HepG2 (cell line): ENCODE measurements around the gene SH3GL1. TPM values are rescaled to one million over a fixed set of nuclear protein-coding genes. Genes with fewer than 3 reads are reported as not detected.

Experiments
- ATAC-seq: fragments of 200-7000 bp; cut with Tn5 transposase; 3 replicates; pipeline ENCODE4 v1.9.1; 2020; ENCODE audit warnings: mild to moderate bottlenecking, moderate library complexity
- BruUV-seq: library from RNA; stranded (reverse); fragments of 400-500 nt; replicated peaks from 2 replicates; lab custom pipeline; 2021; lab: Mats Ljungman, UMichigan
- CTCF ChIA-PET: fragments of 300-600 bp; formaldehyde crosslinking; extraction: SDS; loops from one replicate; lab custom pipeline; 2021; ENCODE audit warnings: low total read pairs, inconsistent platforms, low intra/inter-chr PET ratio; lab: Yijun Ruan, JAX
- POLR2A ChIA-PET: fragments of 350-600 bp; sonication (Branson Sonifier 250); formaldehyde crosslinking; loops from one replicate; lab custom pipeline; 2020; ENCODE audit warnings: antibody characterized with exemption, inconsistent platforms; lab: Yijun Ruan, JAX
- DNase-seq: peaks from one replicate; pipeline ENCODE4 v3.0.0-alpha.2; 2015; ENCODE audit warnings: low spot score
- FAIRE-seq: peaks from 3 replicates; lab custom pipeline; 2011; peaks lifted over from hg19 to GRCh38; lab: Jason Lieb, UNC
- H2AFZ ChIP-seq: one replicate; pipeline ENCODE4 v1.6.1; 2011; ENCODE audit warnings: low read length, inconsistent platforms
- H3K27ac ChIP-seq: fragments of 300-600 bp; 3 replicates; pipeline ENCODE4 v1.8.0; 2011; ENCODE audit warnings: mixed run types, mild to moderate bottlenecking, mixed read lengths, low read length, inconsistent platforms; ENCODE audit not compliant: insufficient read depth; ENCODE audit errors: extremely low read length
- H3K27me3 ChIP-seq, 2 experiments: fragments of 200-600 bp in 1 of 2; 2 replicates in 1 of 2; 3 replicates in 1 of 2; pipeline versions ENCODE4 v1.6.0 to v1.8.0; 2011; ENCODE audit warnings: low read length in 2 of 2, mild to moderate bottlenecking in 2 of 2, moderate library complexity in 2 of 2, inconsistent platforms in 1 of 2; ENCODE audit not compliant: insufficient read depth in 2 of 2, control insufficient read depth in 1 of 2
- H3K36me3 ChIP-seq, 2 experiments: fragments of 200-600 bp in 1 of 2; replicated peaks in 1 of 2; 2 replicates in 1 of 2; 3 replicates in 1 of 2; pipeline versions ENCODE4 v1.5.1 to v1.8.0; 2011; ENCODE audit warnings: low read length in 2 of 2, inconsistent platforms in 1 of 2; ENCODE audit not compliant: insufficient read depth in 2 of 2, control insufficient read depth in 1 of 2
- H3K4me1 ChIP-seq: 2 replicates; pipeline ENCODE4 v1.5.1; 2012; ENCODE audit warnings: low read length, inconsistent platforms; ENCODE audit not compliant: insufficient read depth
- H3K4me2 ChIP-seq: 2 replicates; pipeline ENCODE4 v1.6.0; 2011; ENCODE audit warnings: low read depth, low read length, inconsistent platforms
- H3K4me3 ChIP-seq, 3 experiments: fragments of 200-600 bp in 1 of 3; sonication (generic), shearing (Covaris generic) in 1 of 3; replicated peaks in 1 of 3; 2 replicates each; pipeline ENCODE4 v1.5.1; 2011 to 2016; ENCODE audit warnings: low read length in 3 of 3, inconsistent platforms in 2 of 3, low read depth in 2 of 3, mild to moderate bottlenecking in 2 of 3, control low read depth in 1 of 3, mixed read lengths in 1 of 3; ENCODE audit not compliant: insufficient read depth in 1 of 3
- H3K79me2 ChIP-seq: one replicate; pipeline ENCODE4 v1.6.1; 2011; ENCODE audit warnings: low read length, inconsistent platforms; ENCODE audit not compliant: insufficient read depth
- H3K9ac ChIP-seq: 2 replicates; pipeline ENCODE4 v1.6.0; 2011; ENCODE audit warnings: mild to moderate bottlenecking, low read depth, low read length, inconsistent platforms; ENCODE audit not compliant: insufficient read depth
- H3K9me3 ChIP-seq: 2 replicates; pipeline ENCODE4 v1.5.1; 2012; ENCODE audit warnings: mild to moderate bottlenecking, low read length
- H4K20me1 ChIP-seq: 2 replicates; pipeline ENCODE4 v1.6.0; 2011; ENCODE audit warnings: inconsistent platforms, mild to moderate bottlenecking, low read length, moderate library complexity; ENCODE audit not compliant: insufficient read depth
- ARID2 ChIP-seq: sonication (generic); formaldehyde crosslinking; IDR thresholded peaks from 2 replicates; pipeline ENCODE4 v1.8.1; 2022; ENCODE audit warnings: mild to moderate bottlenecking, missing genetic modification reagents, borderline replicate concordance
- ATF7-NPFF ChIP-seq: sonication (generic); formaldehyde crosslinking; IDR thresholded peaks from 2 replicates; pipeline ENCODE4 v1.8.1; 2023; ENCODE audit warnings: mild to moderate bottlenecking, low read depth, missing genetic modification reagents, moderate library complexity
- CBFB ChIP-seq: sonication (generic); formaldehyde crosslinking; IDR thresholded peaks from 2 replicates; pipeline ENCODE4 v1.4.0; 2020; ENCODE audit warnings: missing genetic modification reagents
- IRX3 ChIP-seq: sonication (generic); formaldehyde crosslinking; IDR thresholded peaks from 2 replicates; pipeline ENCODE4 v1.8.1; 2023; ENCODE audit warnings: mild to moderate bottlenecking, low read depth, missing genetic modification reagents, borderline replicate concordance
- POLR2AphosphoS5 ChIP-seq: IDR thresholded peaks from 2 replicates; pipeline ENCODE4 v1.6.1; 2012; ENCODE audit warnings: low read depth, low read length
- RFXANK ChIP-seq: IDR thresholded peaks from 2 replicates; pipeline ENCODE4 v1.6.1; 2016
- SIX4 ChIP-seq: sonication (generic); formaldehyde crosslinking; IDR thresholded peaks from 2 replicates; pipeline ENCODE4 v1.4.0; 2020; ENCODE audit warnings: missing genetic modification reagents
- TSC22D2 ChIP-seq: sonication (generic); formaldehyde crosslinking; IDR thresholded peaks from 2 replicates; pipeline ENCODE4 v1.5.1; 2020; ENCODE audit warnings: missing genetic modification reagents, mild to moderate bottlenecking, borderline replicate concordance
- ZNF296 ChIP-seq: sonication (generic); formaldehyde crosslinking; conservative IDR thresholded peaks from 2 replicates; pipeline ENCODE4 v1.5.0; 2020; ENCODE audit warnings: mild to moderate bottlenecking, missing genetic modification reagents
- ZNF382 ChIP-seq: sonication (generic); formaldehyde crosslinking; IDR thresholded peaks from 2 replicates; pipeline ENCODE4 v1.5.0; 2020; ENCODE audit warnings: missing genetic modification reagents, mild to moderate bottlenecking, borderline replicate concordance
- ZNF556 ChIP-seq: sonication (generic); formaldehyde crosslinking; IDR thresholded peaks from 2 replicates; pipeline ENCODE4 v1.4.0; 2020; ENCODE audit warnings: mild to moderate bottlenecking, missing genetic modification reagents, borderline replicate concordance
- ZNF883 ChIP-seq: sonication (generic); formaldehyde crosslinking; IDR thresholded peaks from 2 replicates; pipeline ENCODE4 v1.5.1; 2020; ENCODE audit warnings: mild to moderate bottlenecking, missing genetic modification reagents; ENCODE audit errors: not compliant biosample characterization
- WGBS: methylation state at CpG from one replicate; pipeline ENCODE4 v1.1.6; 2017; ENCODE audit warnings: low lambda C conversion rate; 5-methylcytosine and 5-hydroxymethylcytosine counted together
- in situ Hi-C: cut with HindIII; loops from 2 replicates; pipeline ENCODE4 v1.10.0; 2017; ENCODE audit warnings: low pct_unique_long_range_greater_than_20kb; ENCODE audit not compliant: extremely low pct_ligation_motif_present
- intact Hi-C: fragments of 100-400 bp; cut with micrococcal nuclease; formaldehyde crosslinking; loops from one replicate; pipeline ENCODE4 v1.10.0; 2022; ENCODE audit not compliant: unreplicated experiment
- polyA plus RNA-seq, 8 experiments: library from polyadenylated mRNA; depleted of rRNA in 3 of 8; stranded (reverse) in 7 of 8; unstranded in 1 of 8; fragments of >200 nt; fragmentation: Illumina TruSeq in 4 of 8; extraction: Trizol in 4 of 8; gene quantifications; 2 replicates each; pipeline versions ENCODE4 v1.2.1 to v1.2.3, GENCODE V29; 2011 to 2016; ENCODE audit warnings: low read depth in 4 of 8, missing spikeins in 1 of 8, mixed read lengths in 1 of 8; ENCODE audit not compliant: insufficient read depth in 1 of 8
- total RNA-seq, 5 experiments: library from RNA; depleted of rRNA; stranded (reverse); fragments of >200 nt; fragmentation: Illumina TruSeq; extraction: Trizol; gene quantifications; 2 replicates each; pipeline ENCODE4 v1.2.3, GENCODE V29; 2016; ENCODE audit warnings: low read depth in 1 of 5
- TF ChIP-seq, protein P1 (sequence below): sonication (generic); formaldehyde crosslinking; IDR thresholded peaks from 2 replicates; pipeline ENCODE4 v1.8.0; 2022; ENCODE audit warnings: missing genetic modification reagents, mild to moderate bottlenecking, borderline replicate concordance
- TF ChIP-seq, protein P2 (sequence below): sonication (generic); formaldehyde crosslinking; IDR thresholded peaks from 2 replicates; pipeline ENCODE4 v1.5.1; 2020; ENCODE audit warnings: missing genetic modification reagents, mild to moderate bottlenecking, borderline replicate concordance
- TF ChIP-seq, protein P3 (sequence below): sonication (generic); formaldehyde crosslinking; IDR thresholded peaks from 2 replicates; pipeline ENCODE4 v1.5.0; 2020; ENCODE audit warnings: mild to moderate bottlenecking, missing genetic modification reagents, borderline replicate concordance

The SH3GL1 gene
- total and polyA plus RNA-seq, 2 of the 13 experiments (the other 11 are each of a cell fraction or from before 2014, with no cell fraction given), result 33.0 to 45.1 TPM

DNA sequence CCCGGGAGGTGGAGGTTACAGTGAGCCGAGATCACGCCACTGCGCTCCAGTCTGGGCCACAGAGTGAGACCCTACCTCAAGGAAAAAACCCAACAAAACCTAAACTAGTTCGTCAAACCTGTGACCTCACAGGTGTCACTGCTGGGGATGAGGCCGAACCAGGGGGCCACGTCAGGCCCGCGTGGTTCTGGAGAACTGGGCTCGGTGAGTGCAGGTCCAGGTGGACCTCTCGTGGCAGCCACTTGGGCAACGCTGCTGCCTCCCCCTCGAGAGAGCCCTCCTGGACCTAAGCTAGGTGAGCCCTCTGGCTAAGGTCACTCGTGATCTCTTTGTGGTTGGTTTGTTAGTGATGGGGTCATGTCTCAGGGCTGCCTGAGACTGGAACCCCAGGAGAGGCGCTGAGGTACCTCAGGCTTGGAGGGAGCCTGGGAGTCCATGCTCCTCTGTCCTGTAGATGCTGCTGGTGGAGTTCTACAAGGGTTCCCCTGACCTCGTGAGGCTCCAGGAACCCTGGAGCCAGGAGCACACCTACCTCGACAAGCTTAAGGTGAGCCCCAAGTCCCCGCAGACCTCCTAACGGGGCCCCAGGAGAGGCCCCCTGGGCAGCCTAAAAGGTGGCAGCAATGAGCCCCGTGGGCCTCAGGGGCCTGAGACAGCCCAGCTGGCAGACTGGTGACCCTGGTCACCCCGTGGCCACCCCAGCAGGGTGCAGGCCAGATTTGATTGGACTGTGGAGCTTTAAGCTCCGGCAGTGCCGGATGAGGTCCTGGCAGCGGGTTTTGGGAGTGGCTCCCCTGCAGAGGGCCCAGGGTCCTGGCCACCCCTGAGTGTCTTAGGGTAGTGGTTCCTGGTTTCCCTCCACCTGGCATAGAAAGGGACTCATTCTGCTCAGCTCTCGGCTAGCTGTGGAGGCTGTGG lies 41.4 kb downstream of the SH3GL1 start (continued):
- TF ChIP-seq IRX3 (no peak), SIX4 (CRISPR knock-in tag) (no peak), POLR2AphosphoS5 (0 out of 2 replicates have a peak, but pooled peaks have one; percentile 32), ZNF382 (CRISPR knock-in tag) (no peak), ATF7-NPFF (CRISPR knock-in tag) (no peak), ARID2 (no peak)

DNA sequence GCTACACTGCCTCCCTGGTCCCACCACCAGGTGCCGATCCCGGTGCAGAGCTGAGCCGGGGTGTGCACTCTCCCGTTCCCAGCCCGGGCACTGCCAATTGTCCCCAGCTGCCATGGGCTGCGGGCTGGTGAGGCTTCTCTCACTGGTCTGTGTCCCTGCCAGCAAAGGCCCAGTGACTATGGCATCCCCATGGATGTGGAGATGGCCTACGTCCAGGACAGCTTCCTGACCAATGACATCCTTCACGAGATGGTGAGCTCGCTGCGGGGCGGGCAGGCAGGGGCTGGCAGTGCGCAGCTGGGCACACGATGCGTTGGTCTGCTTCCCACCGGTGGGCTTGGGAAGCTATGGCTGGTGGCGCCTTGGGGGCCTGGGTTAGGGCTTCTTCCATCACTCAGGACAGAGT lies 42.4 kb downstream of the SH3GL1 start:
- no peak for DNase-seq
- Histone ChIP-seq H3K36me3 (peaks cover 11 to 34% of the 10 kb centered on the region in 2 experiments; a peak in 4 of 5 replicates), H3K79me2 (no peaks in the 10 kb centered on the region), H3K27me3 (no peaks in the 10 kb centered on the region), H4K20me1 (no peaks in the 10 kb centered on the region), H3K9ac (no peak overlapping the region), H3K9me3 (no peaks in the 10 kb centered on the region), H2AFZ (no peak overlapping the region), H3K4me1 (no peaks in the 10 kb centered on the region), H3K4me3 (no peak overlapping the region), H3K27ac (no peak overlapping the region), H3K4me2 (no peak overlapping the region)
- TSS peak; percentile 32 for BruUV-seq
- intact Hi-C loops (no loop called here), in situ Hi-C loops (no loop called here)
- no peak for FAIRE-seq
- ATAC-seq, result no peak
- ChIA-PET POLR2A (interaction anchor here (3.2 kb wide), 1 partner anchor 17 kb away, joined by 11 read pairs; no protein-coding TSS in a partner anchor), CTCF (no interaction called here)
- WGBS, result 100% methylated on average over 7 of the region's 16 CpGs
- TF ChIP-seq ZNF556 (CRISPR knock-in tag), result no peak
- TF ChIP-seq, protein P1, sequence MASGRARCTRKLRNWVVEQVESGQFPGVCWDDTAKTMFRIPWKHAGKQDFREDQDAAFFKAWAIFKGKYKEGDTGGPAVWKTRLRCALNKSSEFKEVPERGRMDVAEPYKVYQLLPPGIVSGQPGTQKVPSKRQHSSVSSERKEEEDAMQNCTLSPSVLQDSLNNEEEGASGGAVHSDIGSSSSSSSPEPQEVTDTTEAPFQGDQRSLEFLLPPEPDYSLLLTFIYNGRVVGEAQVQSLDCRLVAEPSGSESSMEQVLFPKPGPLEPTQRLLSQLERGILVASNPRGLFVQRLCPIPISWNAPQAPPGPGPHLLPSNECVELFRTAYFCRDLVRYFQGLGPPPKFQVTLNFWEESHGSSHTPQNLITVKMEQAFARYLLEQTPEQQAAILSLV (CRISPR knock-in tag), result no peak
- TF ChIP-seq TSC22D2, result no peak
- no peak for TF ChIP-seq CBFB
- TF ChIP-seq ZNF296 (CRISPR knock-in tag), result no peak
- TF ChIP-seq, protein P2, sequence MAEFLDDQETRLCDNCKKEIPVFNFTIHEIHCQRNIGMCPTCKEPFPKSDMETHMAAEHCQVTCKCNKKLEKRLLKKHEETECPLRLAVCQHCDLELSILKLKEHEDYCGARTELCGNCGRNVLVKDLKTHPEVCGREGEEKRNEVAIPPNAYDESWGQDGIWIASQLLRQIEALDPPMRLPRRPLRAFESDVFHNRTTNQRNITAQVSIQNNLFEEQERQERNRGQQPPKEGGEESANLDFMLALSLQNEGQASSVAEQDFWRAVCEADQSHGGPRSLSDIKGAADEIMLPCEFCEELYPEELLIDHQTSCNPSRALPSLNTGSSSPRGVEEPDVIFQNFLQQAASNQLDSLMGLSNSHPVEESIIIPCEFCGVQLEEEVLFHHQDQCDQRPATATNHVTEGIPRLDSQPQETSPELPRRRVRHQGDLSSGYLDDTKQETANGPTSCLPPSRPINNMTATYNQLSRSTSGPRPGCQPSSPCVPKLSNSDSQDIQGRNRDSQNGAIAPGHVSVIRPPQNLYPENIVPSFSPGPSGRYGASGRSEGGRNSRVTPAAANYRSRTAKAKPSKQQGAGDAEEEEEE (CRISPR knock-in tag), result no peak
- TF ChIP-seq RFXANK, result no peak
- TF ChIP-seq ZNF883 (CRISPR knock-in tag), result no peak
- TF ChIP-seq, protein P3, sequence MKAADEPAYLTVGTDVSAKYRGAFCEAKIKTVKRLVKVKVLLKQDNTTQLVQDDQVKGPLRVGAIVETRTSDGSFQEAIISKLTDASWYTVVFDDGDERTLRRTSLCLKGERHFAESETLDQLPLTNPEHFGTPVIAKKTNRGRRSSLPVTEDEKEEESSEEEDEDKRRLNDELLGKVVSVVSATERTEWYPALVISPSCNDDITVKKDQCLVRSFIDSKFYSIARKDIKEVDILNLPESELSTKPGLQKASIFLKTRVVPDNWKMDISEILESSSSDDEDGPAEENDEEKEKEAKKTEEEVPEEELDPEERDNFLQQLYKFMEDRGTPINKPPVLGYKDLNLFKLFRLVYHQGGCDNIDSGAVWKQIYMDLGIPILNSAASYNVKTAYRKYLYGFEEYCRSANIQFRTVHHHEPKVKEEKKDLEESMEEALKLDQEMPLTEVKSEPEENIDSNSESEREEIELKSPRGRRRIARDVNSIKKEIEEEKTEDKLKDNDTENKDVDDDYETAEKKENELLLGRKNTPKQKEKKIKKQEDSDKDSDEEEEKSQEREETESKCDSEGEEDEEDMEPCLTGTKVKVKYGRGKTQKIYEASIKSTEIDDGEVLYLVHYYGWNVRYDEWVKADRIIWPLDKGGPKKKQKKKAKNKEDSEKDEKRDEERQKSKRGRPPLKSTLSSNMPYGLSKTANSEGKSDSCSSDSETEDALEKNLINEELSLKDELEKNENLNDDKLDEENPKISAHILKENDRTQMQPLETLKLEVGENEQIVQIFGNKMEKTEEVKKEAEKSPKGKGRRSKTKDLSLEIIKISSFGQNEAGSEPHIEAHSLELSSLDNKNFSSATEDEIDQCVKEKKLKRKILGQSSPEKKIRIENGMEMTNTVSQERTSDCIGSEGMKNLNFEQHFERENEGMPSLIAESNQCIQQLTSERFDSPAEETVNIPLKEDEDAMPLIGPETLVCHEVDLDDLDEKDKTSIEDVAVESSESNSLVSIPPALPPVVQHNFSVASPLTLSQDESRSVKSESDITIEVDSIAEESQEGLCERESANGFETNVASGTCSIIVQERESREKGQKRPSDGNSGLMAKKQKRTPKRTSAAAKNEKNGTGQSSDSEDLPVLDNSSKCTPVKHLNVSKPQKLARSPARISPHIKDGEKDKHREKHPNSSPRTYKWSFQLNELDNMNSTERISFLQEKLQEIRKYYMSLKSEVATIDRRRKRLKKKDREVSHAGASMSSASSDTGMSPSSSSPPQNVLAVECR (CRISPR knock-in tag), result no peak
